ENCODE measurements around the gene CACNG5.

Gene CACNG5

DNA sequence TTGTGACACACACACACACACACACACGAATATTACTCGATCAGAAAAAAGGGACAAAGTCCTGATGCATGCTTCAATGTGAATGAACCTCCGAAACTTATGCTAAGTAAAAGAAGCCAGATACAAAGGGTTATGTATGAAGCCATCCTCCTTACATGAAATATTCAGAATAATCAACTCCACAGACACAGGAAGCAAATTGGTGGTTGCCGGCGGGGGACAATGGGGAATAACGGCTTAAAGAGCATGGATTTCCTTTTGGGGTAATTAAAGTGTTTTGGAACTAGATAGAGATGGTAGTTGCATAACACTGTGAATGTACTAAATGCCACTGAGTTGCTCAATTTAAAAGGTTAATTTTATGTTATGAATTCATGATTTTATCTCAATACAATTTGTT lies 8.1 kb upstream of the CACNG5 start:
- no peak for DNase-seq

DNA sequence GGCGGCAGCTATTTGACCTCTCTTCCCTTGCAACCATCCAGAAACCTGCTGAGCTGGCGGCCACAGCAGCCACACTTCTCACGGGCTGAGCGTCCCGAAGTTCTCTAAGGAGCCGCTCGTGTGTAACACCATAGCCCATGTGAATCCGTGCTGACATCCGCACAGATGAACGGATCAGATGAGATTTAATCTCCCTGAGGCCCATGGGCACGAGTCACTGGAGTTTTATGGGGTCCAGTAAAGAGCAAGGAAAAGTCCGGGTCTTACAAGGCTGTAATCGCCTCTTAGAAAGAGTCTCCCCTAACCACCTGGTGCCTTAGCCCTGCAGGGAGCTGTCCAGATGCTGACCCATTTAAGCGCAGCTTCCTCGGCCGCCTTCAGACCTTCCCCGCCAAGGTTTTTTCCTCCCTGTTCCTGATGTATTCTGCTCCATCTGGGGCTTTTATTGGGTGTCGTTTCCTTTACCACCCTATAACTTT lies 5.5 kb upstream of the CACNG5 start:
- no peak for DNase-seq

DNA sequence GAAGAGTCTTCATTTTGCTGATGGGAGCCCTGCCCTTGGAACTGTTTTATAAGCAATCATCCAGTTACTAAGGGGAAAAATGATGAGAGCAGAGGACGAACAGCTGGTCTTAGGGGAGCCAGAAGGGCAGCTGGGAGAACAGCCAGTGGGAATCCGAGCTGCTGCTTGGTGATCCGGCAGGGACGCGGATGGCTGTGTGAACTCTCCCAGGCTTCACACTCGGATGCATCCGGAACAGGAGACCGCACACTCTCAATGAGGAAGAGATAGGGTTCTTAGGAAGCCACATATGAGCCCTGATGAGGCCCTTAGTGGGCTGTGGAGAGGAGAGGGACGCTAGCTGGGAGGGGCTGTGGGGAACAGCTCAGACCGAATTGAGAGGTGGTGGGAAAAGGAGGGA lies 5.0 kb upstream of the CACNG5 start:
- no peak for DNase-seq

DNA sequence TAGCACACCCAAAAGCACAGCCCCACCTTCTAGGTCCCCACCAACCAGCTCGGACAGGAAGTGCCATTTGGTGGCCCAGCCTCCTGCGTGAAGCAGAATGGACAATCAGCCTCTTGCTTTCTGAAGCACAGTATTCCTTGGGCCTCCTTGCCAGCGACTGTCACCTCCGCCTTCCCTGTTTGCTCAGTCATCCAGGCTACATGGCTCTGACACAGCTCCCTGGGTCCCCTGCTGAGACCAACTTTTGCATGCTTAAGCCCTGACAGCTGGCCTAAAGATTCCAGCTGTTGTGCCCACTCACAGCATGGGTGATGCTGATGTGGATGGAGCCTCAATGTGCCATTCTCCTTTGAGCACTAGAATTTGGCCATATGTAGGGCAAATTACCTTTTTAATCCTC lies 4.5 kb upstream of the CACNG5 start:
- DNase-seq, result no peak

DNA sequence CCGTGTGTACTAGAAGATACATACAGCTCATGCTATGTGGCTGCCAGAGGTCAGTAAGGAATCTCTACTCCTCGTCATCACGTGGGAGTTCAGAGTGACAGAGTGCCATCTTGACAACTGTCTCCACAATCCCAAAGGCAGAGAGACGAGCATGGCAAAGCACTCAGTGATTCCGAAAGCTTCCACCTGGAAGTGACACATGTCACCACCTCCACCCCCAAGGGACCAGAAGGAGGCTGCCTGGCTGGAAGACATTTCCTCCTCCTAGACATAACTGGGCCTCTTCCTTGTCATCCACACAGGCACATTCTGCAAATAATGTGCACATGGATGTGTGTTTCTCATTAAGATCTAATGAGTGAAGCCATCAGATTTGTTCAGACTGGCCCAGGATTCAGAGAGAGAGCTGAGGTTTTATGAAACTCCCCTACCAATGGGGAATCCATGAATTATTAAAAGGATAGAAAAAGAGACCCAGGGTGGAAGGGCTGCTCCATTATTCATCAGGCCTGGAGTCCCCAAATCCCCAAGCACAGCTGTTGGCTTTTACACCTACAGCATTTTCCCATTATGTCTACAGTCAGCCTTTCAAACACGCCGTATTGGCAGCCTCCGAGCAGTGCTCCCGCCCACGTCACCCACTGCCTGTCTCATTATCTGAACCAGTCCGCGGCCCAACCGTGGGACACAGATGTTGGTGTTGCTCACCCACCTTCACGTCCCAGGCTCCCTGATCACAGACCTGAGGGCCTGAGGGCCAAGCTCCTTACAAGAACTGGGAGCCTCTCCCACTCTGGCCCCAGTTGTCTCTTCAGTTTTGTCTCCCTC lies 3.3 kb upstream of the CACNG5 start:
- no peak for DNase-seq

DNA sequence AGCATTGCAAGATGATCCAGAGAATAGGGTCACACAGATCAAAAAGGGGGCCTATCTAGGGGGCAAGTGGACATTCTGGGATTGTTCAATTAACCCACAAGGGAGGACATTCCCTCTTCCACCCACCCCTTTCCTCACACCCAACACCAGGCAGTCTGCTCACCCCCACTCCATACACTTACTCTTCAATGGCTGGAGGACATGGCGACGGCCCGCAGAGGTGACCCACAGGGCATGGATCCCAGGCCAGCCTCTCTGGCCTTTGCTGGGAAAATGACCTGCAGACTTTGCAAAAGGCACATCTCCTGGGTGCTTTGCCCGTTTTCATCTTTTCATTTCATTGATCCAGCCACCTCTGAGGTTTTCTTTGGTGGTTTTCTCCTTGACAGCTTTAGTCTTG lies 1.7 kb upstream of the CACNG5 start:
- no peak for DNase-seq

DNA sequence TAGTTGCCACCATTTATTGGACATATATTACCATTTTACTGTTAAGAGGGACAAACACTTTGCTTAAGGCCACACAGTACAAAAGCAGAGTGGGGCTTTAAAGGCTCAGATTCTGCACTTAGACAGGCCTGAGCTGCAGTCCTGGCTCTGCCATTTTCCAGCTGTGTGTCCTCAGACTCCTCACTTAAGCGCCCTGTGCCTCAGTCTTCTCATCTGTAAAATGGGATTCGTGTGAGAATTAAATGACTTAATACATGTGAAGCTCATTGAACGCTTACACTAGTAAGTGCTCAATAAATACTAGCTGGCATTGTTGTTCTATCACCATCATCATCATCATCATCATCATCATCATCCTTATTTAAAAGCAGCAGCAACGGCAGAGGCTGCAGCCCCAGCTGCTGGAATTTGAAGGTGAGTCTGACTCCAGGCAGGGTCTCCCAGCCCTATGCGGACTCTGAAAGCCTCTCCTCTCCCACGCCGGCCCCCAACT lies 445 bp upstream of the CACNG5 start:
- no peak for DNase-seq

DNA sequence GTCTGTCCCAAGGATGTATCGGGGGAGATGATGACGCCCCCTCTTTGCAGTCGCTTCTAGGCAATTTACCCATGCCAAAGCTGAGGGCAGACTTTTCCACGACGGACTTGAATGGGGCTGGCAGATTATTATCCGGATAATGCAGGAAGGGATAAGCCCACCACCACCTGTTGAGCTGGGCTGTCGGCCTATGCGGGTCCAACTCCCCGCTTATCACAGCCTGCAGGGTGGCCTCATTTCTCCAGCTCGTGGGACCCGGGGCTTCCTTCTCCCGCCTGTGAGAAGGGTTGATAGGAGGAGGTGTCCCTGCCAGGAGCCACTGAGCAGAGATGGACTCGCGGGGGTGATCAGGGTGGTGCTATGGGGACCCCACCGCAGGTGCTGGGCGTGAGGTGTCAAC lies 559 bp downstream of the CACNG5 start:
- DNase-seq, result no peak

DNA sequence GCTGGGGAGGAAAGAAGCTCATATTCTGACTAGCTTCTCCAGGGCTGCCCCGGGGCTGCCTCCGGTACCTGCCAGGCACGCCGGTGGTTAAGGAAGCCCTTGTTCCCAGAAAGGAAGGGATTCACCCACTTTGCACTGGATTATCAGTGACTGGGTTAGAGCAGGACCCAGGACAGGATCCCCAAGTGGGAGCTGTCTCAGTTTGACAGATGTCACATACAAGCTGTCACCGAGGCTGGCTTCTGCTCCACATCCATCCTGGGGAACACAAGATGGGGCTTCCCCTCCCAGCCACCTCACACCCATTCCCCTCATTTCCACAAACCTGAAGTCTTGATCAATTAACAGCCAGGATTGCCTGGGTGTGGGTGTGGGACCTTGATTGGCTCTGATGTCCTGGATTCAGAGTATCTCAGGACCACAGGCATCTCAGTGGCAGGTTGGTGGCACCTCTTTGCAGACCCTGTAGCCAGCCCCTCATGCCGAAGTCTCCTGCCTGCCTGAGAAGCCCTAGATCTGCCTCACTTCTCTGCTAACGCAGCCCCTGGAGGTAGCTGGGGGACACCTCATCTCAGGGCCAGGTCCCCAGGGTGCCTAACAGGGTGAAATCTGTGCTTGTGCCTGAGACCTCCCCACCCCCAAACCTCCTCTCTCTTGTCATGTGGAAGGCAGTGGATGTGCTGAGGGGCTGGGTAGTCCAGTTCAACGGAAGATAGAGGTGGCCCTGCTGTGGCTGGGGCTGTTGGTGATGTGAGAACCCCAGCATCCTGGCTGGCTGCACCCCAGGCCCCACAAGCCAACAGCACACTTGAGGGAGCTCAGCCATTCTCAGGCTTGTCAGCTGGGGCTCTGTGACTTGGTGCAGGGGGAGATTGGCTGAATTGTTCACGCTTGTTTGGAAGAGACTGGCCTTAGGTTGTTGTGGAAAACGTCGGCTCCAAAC lies 1.4 kb downstream of the CACNG5 start:
- no peak for DNase-seq

DNA sequence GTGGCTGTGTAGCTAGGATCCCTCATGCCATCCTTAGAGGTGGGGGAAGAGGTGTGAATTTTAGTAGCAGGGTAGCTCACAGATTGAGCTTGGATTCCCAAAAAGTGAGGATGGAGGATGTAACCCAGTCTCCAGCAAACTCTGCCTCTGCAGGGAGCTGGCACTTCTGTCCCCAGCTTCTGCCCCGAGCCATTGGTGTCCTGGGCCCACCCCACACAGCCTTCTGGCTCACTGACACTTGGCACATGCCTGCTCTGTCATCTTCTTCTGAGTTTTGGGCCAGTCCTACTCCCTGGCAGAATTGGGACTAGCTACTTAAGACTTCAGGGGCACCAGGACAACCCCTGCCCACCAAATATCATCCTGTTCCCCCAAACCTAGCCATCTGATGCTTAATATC lies 2.3 kb downstream of the CACNG5 start:
- DNase-seq, result no peak

DNA sequence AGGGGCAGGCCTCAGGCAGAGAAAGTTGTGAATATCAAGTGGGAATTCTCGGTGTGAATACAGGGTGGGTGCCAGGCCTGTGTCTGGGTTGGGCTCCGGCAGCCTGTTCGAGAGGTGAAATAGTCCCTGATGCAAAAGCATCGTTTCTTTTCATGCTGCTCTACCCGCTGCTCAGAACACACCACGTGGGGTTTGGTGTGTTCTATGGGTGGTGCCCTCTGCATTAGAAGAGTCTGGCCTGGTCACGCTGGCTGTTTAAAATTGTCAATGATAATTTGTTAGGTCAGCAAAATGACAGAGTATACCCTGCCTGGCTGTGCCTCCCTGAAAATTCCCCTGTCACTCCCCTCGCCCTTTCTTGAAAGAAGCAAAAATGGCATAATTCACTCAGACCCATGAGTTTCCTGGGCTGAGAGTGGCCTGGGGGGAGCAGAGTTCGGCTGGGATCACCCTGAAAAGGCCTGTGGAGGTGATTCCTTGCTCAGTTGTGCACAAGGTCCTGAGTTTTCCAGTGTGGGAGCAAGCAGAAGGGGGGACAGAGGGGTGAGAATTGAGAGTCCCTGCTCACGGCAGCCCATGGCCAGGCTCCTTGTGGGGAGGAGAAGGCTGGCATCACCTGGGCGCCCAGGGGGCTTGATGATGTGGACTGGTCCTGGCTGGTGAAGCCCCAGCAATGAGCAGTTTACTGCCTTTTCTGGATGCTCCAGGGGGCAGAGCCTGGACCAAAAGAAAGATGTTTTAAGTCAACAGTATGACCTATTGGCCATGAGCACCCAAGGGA lies 3.2 kb downstream of the CACNG5 start:
- DNase-seq, result no peak

DNA sequence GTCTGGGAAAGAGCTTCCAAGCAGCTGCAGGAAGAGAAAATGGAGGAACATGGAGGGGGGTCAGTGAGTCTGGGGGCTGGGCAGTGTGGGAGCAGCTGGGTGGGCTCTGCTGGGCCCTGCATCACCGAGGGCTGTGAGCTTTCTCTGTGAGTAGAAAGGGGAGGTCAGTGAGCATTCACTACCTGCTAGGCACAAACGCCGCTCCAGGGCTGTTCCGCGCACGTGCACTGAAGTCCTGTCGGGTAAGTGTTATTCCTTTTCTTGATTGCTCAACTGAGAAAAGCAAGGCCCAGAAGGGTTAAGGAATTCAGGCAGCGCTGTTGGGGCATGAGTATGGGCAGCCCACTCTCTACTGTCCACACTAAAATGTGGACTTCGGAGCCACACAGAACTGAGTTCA lies 4.7 kb downstream of the CACNG5 start:
- no peak for DNase-seq

DNA sequence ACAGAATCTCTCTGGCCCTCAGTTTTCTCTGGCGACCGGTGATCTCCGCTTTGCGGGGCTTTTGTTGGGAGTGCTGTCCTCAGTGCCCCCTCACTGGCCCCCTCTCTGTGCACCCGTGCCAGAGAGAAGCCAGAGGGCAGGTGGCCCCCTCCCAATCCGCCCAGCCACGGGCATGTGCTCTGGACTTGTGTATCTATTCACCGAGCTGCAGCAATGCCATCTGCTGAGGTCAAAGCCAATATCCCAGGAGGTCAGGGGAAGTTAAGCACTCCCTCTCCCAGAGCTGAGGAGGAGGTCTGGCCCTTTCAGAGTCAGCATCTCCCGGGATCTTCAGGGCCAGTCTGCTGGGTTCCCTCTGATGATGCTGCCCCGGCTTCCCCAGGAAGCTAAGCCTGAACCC lies 5.1 kb downstream of the CACNG5 start:
- no peak for DNase-seq

DNA sequence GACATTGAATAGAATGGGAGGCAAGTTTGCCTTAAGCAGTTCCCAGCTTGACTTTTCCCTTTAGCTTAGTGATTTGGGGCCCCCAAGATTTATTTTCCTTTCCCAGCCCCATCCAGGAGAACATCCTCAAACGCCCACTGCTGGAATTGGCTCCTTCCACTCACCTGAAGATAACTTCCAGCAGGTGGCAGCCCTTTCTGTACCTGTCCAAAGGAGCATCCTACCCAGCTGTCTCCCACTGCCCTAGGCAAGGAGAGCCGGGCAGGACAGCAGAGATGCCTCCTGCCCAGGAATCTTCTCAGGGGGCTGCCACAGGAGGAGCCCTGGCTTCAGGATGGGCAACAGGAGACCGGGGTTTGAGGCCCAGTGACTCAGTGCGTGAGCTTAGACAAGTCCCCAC lies 6.4 kb downstream of the CACNG5 start:
- DNase-seq, result no peak

DNA sequence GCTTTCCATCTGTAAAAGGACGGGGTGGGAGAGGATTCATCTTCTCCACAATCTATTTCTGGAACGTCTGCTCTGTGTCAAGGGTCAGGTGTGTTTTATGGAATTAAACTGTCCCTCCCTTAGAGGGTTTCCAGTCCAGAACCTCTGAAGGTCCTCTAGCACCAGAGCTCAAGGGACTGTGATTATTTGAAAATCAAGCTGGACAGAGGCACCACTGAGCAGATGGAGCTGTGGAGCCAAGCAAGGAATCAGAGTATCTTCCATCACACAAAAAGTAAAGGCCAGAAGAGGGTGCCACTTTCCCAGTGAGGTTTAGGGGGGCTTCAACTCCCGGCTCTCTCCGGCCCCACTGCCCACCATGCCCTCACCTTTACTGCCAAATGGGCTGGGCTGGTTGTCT lies 6.8 kb downstream of the CACNG5 start:
- DNase-seq, result no peak

DNA sequence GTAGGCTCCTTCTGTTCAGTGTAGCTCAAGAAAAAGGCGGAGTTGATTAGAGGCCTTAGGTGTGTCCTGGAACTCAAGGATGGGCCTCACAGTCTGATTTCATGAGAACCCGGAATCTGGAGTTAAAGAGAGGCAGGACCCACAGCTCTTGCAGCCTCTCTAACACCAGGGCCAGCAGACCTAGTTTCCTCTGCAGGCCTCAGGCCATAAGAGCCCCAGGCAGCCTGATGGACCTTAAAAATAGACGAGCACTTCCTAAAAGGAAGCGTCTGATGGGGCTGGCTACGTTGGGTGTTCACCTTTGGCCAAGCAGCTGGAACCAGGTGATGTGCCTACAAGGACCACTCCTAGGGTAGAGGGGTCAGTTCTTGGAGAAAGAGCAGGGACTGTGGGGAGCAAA lies 7.6 kb downstream of the CACNG5 start:
- no peak for DNase-seq

DNA sequence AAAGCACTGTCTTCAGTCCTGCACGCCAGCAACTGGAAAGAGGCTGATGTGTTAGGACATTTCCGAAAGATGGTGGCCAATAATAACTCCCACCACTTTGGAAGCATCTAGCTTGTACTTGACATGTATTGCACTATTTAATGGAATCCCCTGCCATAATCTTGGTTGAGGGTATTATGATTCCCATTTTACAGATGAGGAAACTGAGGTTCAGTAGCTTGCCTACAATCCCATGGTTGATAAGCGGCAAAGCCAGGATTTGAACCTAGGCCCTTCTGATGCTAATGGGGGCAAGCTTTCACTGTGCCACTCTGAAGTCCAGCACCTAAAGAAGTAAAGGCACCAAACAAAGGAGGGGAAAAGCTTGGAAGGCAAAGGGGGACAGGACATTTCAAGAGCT lies 8.0 kb downstream of the CACNG5 start:
- no peak for DNase-seq

DNA sequence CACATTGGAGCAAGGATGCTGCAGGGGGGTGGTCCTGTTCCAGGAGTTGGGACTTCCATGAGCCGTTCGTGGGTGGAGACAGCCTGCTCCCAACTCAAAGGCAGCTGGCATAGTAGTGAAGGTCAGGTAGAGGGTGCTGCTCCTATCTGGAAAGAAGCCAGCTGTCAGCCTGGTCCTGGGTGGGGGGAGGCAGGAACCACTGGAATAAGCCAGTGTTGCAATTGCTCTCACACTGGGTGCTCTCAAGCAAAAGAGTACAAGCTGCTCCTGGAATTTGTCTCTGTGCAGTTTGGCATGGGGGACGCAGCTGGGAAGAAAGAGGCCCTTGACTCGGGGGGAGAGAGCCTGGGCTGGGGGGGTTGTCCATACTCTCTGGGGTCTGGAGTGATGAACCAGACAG lies 8.7 kb downstream of the CACNG5 start:
- DNase-seq, result no peak

DNA sequence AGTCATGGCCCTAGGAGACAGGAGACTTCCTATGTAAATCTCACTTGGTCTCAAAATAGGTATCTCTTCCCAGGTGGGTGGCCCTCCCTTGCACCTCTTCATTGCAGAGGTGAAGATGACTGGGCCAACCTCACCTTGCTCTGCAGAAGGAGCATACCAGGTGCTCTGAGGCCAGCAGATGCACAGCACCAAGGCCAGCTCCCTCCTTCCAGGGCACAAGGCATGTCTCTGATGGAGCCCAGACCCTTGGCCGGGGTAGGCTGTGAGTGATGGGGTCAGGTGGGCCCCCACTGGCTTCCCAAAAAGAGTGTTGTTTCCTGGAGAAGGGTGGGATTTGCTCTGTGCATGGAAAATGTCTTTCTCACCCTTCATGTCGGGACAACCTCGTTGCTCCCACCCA lies 12.8 kb downstream of the CACNG5 start:
- no peak for DNase-seq

DNA sequence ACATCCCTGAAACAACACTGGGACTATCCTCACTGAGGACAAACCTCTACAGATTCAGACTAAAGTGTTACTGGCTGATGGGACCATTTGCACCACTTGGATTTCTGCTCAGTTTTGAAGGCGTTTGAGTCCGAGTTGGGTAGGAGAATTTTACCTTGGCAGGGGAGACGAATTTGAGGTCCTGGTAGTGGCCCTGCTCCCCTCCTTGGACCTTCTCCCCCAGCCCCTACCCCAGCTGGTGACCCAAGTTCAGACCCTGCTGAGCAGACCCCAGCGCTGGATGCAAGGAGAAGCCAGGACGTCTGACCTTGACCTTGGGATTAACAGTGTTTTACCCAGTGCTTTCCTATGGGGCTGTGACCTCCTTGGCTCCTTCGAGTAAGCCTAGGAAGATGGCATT lies 13.6 kb downstream of the CACNG5 start:
- DNase-seq, result no peak

DNA sequence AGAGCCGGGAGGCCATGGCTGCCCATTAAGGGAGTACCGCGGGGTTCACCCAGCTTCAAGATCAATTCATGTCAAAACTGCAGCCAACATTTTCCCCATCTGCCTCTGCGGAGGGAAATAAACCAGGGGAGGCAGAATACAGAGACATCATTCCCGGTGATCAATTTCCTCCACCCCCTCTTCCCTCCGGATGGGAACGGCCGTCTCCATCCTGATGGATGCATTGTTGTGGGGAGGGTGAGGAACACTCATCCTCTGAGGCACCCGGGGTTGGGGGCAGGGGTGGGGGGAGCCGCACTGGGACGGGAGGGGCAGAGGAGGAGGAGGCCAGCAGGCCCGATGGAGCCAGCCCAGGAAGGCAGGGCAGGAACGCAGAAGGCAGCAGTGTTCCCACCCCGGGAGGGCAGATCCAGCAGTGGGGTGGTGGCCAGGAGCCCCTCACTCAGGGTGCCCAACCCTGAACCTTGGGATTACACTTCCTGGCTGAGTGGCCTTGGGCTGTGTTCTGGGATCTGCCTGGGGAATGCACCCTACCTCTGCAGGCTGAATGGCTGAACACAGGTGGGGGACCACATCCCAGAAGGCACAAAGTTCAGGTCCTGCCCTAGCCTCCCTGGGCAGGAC lies 14.2 kb downstream of the CACNG5 start:
- DNase-seq, result no peak

DNA sequence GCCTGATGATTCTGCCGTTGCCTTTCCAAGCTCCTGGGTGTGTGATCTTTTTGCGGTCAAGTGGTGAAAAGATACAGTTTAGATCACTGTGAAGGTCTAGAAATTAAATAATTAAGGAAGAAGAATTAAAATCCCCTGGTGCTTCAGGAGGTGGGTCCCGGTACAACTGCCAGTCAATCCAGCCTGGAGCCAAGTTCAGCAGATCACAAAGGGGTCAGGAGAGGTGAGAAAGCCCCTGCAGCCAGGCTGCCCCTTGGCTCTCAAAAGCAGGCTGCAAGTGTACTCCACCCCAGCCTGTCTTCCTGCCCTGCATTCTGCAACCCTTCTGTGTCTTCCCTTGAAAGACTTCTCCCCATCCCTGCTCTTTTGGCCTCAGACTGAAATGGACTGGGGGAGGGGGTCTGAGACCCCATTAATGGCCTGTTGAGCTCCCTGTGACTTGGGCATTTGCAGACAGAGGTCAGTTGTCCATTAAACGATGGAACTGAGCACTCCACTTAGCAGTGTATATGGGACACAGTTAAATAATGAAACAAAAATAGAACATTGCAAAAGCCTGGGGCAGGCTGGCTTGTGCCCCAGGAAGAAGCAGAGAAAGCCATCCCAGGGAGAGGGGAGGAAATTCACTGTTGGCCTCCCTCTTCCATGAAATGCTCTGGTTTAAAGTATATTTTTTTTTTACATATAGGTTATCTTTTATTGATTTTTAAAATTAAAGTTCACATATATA lies 15.1 kb downstream of the CACNG5 start:
- no peak for DNase-seq
